ENCODE results near the gene NDUFC1.

DNA sequence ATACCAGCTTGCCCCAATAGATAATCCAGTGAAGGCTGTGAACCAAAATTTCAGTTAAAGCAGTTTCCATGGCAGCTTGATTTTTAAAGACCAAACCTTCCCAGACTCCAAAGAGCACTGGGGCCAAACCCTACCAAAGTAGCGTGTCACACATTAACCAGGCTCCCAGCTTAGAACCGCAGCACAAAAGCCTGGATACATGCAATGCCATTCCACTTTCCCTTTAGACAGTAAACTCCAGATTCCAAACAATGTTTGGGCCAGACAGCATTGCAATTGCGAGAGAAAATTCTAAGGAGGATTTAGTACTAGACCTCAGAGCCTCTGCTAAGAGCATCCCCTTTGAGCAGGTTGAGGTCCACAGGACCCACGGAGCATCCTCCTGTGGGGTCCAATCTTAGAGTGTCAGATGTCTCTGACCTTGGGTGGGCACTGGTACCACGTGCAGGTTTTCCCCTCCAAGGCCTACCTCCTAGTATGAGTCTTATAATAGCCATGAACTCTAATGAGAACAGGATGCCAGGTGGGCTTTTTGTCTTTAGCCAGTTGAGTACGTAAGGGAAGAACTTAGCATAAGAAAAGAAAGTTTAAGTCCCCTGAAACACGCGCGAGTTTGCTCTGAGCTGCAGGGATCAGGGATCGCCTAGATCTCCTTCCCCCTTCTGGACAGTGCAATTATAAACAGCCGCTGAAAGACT lies 61.0 kb downstream of the NDUFC1 start:
- TF ChIP-seq POLR2A (IDR thresholded peaks at IDR 0.05; ENCODE audit: extremely low read depth, insufficient read length) = no peak
- TF ChIP-seq, protein P1, sequence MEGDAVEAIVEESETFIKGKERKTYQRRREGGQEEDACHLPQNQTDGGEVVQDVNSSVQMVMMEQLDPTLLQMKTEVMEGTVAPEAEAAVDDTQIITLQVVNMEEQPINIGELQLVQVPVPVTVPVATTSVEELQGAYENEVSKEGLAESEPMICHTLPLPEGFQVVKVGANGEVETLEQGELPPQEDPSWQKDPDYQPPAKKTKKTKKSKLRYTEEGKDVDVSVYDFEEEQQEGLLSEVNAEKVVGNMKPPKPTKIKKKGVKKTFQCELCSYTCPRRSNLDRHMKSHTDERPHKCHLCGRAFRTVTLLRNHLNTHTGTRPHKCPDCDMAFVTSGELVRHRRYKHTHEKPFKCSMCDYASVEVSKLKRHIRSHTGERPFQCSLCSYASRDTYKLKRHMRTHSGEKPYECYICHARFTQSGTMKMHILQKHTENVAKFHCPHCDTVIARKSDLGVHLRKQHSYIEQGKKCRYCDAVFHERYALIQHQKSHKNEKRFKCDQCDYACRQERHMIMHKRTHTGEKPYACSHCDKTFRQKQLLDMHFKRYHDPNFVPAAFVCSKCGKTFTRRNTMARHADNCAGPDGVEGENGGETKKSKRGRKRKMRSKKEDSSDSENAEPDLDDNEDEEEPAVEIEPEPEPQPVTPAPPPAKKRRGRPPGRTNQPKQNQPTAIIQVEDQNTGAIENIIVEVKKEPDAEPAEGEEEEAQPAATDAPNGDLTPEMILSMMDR (IDR thresholded peaks at IDR 0.05; ENCODE audit: low read depth, low read length) = no peak
- TF ChIP-seq, protein P2, sequence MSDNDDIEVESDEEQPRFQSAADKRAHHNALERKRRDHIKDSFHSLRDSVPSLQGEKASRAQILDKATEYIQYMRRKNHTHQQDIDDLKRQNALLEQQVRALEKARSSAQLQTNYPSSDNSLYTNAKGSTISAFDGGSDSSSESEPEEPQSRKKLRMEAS (IDR thresholded peaks at IDR 0.05; ENCODE audit: low read depth, low read length) = no peak
